ENCODE results near the gene SEC24B. TPM values are rescaled to one million over a fixed set of nuclear protein-coding genes. Genes with fewer than 3 reads are reported as not detected.
"Not testable (repeated sequence)": the region's sequence is repeated elsewhere in the genome, so short reads cannot be mapped to it uniquely, and the experiment has no call there.

Gene SEC24B
- total RNA-seq, 1 experiment from 2014 or later: 35.0 TPM

GRCh38 chr4:109576462-109576861, 142.8 kb downstream of the SEC24B start:
- BruUV-seq (replicated peaks): no TSS peak
- no peaks in the 10 kb centered on the region for H3K36me3 Mint-ChIP-seq (ENCODE audit: insufficient read depth, unreplicated experiment)
- DNase-seq (ENCODE audit: unreplicated experiment): no peak
- H3K9me3 Mint-ChIP-seq (ENCODE audit: unreplicated experiment): no peaks in the 10 kb centered on the region
- intact Hi-C loops (cut with micrococcal nuclease): no loop called here
- H3K27me3 Mint-ChIP-seq (ENCODE audit: insufficient read depth, unreplicated experiment): no peaks in the 10 kb centered on the region
- no peak overlapping the region for H3K4me3 Mint-ChIP-seq (ENCODE audit: unreplicated experiment)
- H3K4me1 Mint-ChIP-seq (ENCODE audit: insufficient read depth, unreplicated experiment): no peaks in the 10 kb centered on the region
- TF ChIP-seq, protein P1, sequence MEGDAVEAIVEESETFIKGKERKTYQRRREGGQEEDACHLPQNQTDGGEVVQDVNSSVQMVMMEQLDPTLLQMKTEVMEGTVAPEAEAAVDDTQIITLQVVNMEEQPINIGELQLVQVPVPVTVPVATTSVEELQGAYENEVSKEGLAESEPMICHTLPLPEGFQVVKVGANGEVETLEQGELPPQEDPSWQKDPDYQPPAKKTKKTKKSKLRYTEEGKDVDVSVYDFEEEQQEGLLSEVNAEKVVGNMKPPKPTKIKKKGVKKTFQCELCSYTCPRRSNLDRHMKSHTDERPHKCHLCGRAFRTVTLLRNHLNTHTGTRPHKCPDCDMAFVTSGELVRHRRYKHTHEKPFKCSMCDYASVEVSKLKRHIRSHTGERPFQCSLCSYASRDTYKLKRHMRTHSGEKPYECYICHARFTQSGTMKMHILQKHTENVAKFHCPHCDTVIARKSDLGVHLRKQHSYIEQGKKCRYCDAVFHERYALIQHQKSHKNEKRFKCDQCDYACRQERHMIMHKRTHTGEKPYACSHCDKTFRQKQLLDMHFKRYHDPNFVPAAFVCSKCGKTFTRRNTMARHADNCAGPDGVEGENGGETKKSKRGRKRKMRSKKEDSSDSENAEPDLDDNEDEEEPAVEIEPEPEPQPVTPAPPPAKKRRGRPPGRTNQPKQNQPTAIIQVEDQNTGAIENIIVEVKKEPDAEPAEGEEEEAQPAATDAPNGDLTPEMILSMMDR (IDR thresholded peaks at IDR 0.05; ENCODE audit: unreplicated experiment): no peak
- ChIA-PET POLR2A (interaction anchor here (0.6 kb wide), 1 partner anchor 143 kb away, joined by 4 read pairs; no protein-coding TSS in a partner anchor), CTCF (no interaction called here)
- no peak overlapping the region for H3K27ac Mint-ChIP-seq (ENCODE audit: low read depth, unreplicated experiment)

GRCh38 chr4:109578846-109579245, 145.2 kb downstream of the SEC24B start:
- no TSS peak for BruUV-seq (replicated peaks)
- no peak overlapping the region for H3K27ac Mint-ChIP-seq (ENCODE audit: low read depth, unreplicated experiment)
- POLR2A ChIA-PET: interaction anchor here (0.6 to 1.8 kb wide), 2 partner anchors 19 to 375 kb away, joined by 3 read pairs; partner anchors contain the start of gene MCUB
- H3K9me3 Mint-ChIP-seq (ENCODE audit: unreplicated experiment): no peaks in the 10 kb centered on the region
- H3K4me3 Mint-ChIP-seq (ENCODE audit: unreplicated experiment): no peak overlapping the region
- peaks cover 5% of the 10 kb centered on the region for H3K36me3 Mint-ChIP-seq (ENCODE audit: insufficient read depth, unreplicated experiment)
- TF ChIP-seq, protein P1 (IDR thresholded peaks at IDR 0.05; ENCODE audit: unreplicated experiment): no peak
- CTCF ChIA-PET: interaction anchor here (0.6 kb wide), 1 partner anchor 114 kb away, joined by 3 read pairs; no protein-coding TSS in a partner anchor
- DNase-seq (ENCODE audit: unreplicated experiment): no peak
- H3K4me1 Mint-ChIP-seq (ENCODE audit: insufficient read depth, unreplicated experiment): no peaks in the 10 kb centered on the region
- H3K27me3 Mint-ChIP-seq (ENCODE audit: insufficient read depth, unreplicated experiment): no peaks in the 10 kb centered on the region
- intact Hi-C loops (cut with micrococcal nuclease): no loop called here

GRCh38 chr4:109579997-109580396, 146.4 kb downstream of the SEC24B start:
- CTCF ChIA-PET: interaction anchor here (0.6 kb wide), 1 partner anchor 84 kb away, joined by 3 read pairs; no protein-coding TSS in a partner anchor
- H3K27me3 Mint-ChIP-seq (ENCODE audit: insufficient read depth, unreplicated experiment); H3K9me3 Mint-ChIP-seq (ENCODE audit: unreplicated experiment); DNase-seq (ENCODE audit: unreplicated experiment); H3K4me3 Mint-ChIP-seq (ENCODE audit: unreplicated experiment); H3K27ac Mint-ChIP-seq (ENCODE audit: low read depth, unreplicated experiment); H3K36me3 Mint-ChIP-seq (ENCODE audit: insufficient read depth, unreplicated experiment); BruUV-seq (replicated peaks); H3K4me1 Mint-ChIP-seq (ENCODE audit: insufficient read depth, unreplicated experiment); intact Hi-C loops (cut with micrococcal nuclease); POLR2A ChIA-PET: not testable (repeated sequence)

GRCh38 chr4:109588176-109588575, 154.6 kb downstream of the SEC24B start:
- Mint-ChIP-seq H3K36me3 (ENCODE audit: insufficient read depth, unreplicated experiment) (peaks cover under 1% of the 10 kb centered on the region), H3K9me3 (ENCODE audit: unreplicated experiment) (peaks cover 7% of the 10 kb centered on the region), H3K27me3 (ENCODE audit: insufficient read depth, unreplicated experiment) (no peaks in the 10 kb centered on the region), H3K27ac (ENCODE audit: low read depth, unreplicated experiment) (no peak overlapping the region), H3K4me3 (ENCODE audit: unreplicated experiment) (no peak overlapping the region), H3K4me1 (ENCODE audit: insufficient read depth, unreplicated experiment) (no peaks in the 10 kb centered on the region)
- no TSS peak for BruUV-seq (replicated peaks)
- DNase-seq (ENCODE audit: unreplicated experiment): peak; percentile 47
- intact Hi-C loops (cut with micrococcal nuclease): no loop called here
- CTCF ChIA-PET: no interaction called here
- TF ChIP-seq, protein P1 (IDR thresholded peaks at IDR 0.05; ENCODE audit: unreplicated experiment): no peak
- POLR2A ChIA-PET: no interaction called here

DNA sequence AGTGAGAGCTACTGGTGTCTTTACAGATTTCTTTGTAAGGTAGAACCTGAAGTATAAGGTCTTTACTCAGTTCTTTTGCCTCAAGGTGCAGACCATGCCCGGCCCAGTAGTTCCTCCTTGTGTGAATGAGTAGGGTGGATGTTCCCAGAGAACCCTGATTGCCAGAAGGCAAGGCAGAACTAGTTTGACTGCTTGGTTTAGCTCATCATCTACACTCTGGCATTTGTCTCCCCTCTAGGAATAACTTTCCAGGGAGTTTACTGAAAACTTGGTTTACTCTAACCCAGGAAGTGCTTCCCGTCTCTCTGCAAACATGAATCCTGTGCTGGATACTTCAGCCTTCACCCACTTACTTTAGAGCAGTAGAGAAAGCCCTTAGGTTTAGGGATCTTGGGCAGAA, 155.5 kb downstream of the SEC24B start:
- Mint-ChIP-seq H3K4me1 (ENCODE audit: insufficient read depth, unreplicated experiment) (no peaks in the 10 kb centered on the region), H3K4me3 (ENCODE audit: unreplicated experiment) (no peak overlapping the region), H3K27me3 (ENCODE audit: insufficient read depth, unreplicated experiment) (no peaks in the 10 kb centered on the region), H3K9me3 (ENCODE audit: unreplicated experiment) (peaks cover 6% of the 10 kb centered on the region), H3K36me3 (ENCODE audit: insufficient read depth, unreplicated experiment) (no peaks in the 10 kb centered on the region), H3K27ac (ENCODE audit: low read depth, unreplicated experiment) (no peak overlapping the region)
- intact Hi-C loops (cut with micrococcal nuclease): no loop called here
- DNase-seq (ENCODE audit: unreplicated experiment): no peak
- no TSS peak for BruUV-seq (replicated peaks)
- POLR2A ChIA-PET: interaction anchor here (0.6 to 0.7 kb wide), 2 partner anchors 9 to 30 kb away, joined by 3 read pairs; no protein-coding TSS in a partner anchor
- TF ChIP-seq, protein P1 (IDR thresholded peaks at IDR 0.05; ENCODE audit: unreplicated experiment): no peak
- CTCF ChIA-PET: interaction anchor here (0.6 kb wide), 1 partner anchor 127 kb away, joined by 3 read pairs; no protein-coding TSS in a partner anchor

Data from MCF 10A (cell line).